ENCODE measurements around the gene ARHGAP6.

- TF ChIP-seq CTCF (IDR thresholded peaks at IDR 0.05) (no peak), POLR2A (IDR thresholded peaks at IDR 0.05) (no peak)
Observed at GRCh38 chrX:11557120-11557519, 108.6 kb downstream of the ARHGAP6 start.

Measured in lower leg skin (tissue), 3 donors.